ENCODE results near the gene PDE7B. TPM values are rescaled to one million over a fixed set of nuclear protein-coding genes. Genes with fewer than 3 reads are reported as not detected.
A peak's percentile ranks its signal among the peaks of the same experiment; 100 is the strongest.

The PDE7B gene
- total RNA-seq, 1 donor from 2014 or later = 0.53 TPM

DNA sequence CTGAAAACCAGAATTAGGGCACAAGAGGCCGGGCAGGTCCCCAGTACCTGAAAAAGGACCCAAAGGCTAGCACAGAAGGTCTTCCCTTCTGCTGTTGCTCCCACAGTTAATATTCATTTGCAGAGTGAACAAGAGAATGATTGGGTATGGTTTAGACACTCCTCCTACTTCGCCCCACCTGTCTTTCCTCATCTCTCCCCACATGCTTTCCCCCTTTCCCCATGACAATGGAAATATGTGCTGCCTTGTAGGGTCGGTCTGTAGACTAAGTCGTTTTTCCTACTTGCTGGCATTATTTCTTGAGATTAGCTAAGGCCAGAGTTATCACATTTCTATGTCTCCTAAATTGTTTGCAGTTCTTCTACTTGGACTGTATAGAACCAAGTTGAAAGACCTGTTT is 181.9 kb downstream of the PDE7B start:
- Histone ChIP-seq H3K27me3 (ENCODE audit: control insufficient read depth, insufficient read depth, low read length) (no peaks in the 10 kb centered on the region), H3K4me3 (ENCODE audit: low read depth, low read length) (no peak overlapping the region), H3K36me3 (ENCODE audit: control insufficient read depth, insufficient read depth, low read length) (no peaks in the 10 kb centered on the region)
- FAIRE-seq (no peak), DNase-seq (ENCODE audit: low read depth) (no peak)
- TF ChIP-seq, protein P1, sequence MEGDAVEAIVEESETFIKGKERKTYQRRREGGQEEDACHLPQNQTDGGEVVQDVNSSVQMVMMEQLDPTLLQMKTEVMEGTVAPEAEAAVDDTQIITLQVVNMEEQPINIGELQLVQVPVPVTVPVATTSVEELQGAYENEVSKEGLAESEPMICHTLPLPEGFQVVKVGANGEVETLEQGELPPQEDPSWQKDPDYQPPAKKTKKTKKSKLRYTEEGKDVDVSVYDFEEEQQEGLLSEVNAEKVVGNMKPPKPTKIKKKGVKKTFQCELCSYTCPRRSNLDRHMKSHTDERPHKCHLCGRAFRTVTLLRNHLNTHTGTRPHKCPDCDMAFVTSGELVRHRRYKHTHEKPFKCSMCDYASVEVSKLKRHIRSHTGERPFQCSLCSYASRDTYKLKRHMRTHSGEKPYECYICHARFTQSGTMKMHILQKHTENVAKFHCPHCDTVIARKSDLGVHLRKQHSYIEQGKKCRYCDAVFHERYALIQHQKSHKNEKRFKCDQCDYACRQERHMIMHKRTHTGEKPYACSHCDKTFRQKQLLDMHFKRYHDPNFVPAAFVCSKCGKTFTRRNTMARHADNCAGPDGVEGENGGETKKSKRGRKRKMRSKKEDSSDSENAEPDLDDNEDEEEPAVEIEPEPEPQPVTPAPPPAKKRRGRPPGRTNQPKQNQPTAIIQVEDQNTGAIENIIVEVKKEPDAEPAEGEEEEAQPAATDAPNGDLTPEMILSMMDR (IDR thresholded peaks at IDR 0.05; ENCODE audit: insufficient read depth, low read length, severe bottlenecking) = no peak

DNA sequence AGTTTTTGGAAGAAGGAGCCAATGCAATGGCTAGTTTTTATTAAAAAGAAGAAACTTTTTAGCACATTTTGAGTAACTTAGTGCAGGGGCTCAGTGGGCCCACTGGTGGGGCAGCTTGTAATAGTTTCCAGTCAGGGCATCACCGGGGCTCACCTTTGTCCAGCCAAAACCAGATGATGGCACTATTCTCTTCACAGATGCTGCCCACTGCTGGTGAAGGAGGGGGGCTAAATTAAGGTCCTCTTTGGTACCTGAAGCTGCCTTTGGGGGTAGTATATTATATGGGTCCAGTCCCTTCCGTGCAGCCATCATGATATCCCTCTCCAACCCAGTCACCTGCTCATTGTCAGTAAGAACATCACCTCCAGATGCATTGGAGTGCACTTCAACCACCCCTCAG is 182.9 kb downstream of the PDE7B start:
- no peaks in the 10 kb centered on the region for H3K36me3 ChIP-seq (ENCODE audit: control insufficient read depth, insufficient read depth, low read length)
- FAIRE-seq (no peak), DNase-seq (ENCODE audit: low read depth) (no peak)

DNA sequence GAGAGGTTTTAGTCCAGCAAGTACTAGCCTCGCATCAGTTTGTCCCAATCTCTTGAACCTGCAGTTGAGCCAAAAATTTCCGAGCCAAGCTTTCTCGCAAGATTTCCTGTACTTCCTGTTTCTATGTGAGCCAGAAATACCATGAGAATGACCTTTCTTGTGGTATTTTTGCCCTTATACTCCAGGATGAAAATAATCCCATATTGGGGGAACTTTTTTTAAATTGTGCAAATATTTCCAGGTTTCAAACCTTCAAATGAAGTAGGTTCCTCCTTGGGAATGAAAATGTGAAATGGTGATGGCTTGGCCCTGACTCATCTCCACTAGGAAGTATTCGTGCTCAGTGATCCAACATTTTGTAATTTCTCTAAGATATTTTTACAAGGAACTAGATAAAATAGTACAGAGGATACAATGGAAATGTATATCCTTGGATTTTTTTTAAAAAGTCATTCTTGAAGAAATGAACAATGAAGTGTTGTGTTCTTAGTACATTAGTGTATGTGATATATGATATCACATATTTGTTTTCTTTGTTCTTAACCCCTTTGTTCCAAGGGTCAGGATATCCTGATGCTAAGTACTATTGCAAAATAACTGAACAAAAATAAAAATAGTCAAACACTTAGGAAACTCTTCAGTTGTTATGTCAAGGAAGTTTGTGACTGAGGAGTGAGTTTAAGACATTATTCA is 184.0 kb downstream of the PDE7B start:
- H3K36me3 ChIP-seq (ENCODE audit: control insufficient read depth, insufficient read depth, low read length) = no peaks in the 10 kb centered on the region
- no peaks in the 10 kb centered on the region for H3K27me3 ChIP-seq (ENCODE audit: control insufficient read depth, insufficient read depth, low read length)
- H3K4me3 ChIP-seq (ENCODE audit: low read depth, low read length) = no peak overlapping the region
- TF ChIP-seq, protein P1 (IDR thresholded peaks at IDR 0.05; ENCODE audit: insufficient read depth, low read length, severe bottlenecking) = no peak
- DNase-seq (ENCODE audit: low read depth) (peak; percentile 52), FAIRE-seq (no peak)

More for the DNA sequence above, 182.9 kb downstream of the PDE7B start:
- Histone ChIP-seq H3K4me3 (ENCODE audit: low read depth, low read length) (no peak overlapping the region), H3K27me3 (ENCODE audit: control insufficient read depth, insufficient read depth, low read length) (no peaks in the 10 kb centered on the region)
- TF ChIP-seq, protein P1 (IDR thresholded peaks at IDR 0.05; ENCODE audit: insufficient read depth, low read length, severe bottlenecking) = no peak

DNA sequence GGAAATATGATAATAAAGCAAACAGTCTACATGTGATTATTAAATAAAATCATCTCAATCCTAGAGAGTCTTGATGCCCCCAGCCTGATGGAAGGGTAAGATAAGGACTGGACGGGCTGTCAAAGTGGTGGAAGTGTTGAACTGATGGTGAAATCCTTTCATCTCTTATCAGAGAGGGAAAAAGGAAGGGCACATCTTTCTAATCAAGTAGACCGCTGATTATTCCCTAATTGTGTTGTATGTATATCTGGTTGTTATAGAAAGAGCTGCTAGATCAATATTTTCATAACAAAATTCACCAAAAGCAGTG is 184.5 kb downstream of the PDE7B start:
- TF ChIP-seq, protein P1 (IDR thresholded peaks at IDR 0.05; ENCODE audit: insufficient read depth, low read length, severe bottlenecking) = no peak

DNA sequence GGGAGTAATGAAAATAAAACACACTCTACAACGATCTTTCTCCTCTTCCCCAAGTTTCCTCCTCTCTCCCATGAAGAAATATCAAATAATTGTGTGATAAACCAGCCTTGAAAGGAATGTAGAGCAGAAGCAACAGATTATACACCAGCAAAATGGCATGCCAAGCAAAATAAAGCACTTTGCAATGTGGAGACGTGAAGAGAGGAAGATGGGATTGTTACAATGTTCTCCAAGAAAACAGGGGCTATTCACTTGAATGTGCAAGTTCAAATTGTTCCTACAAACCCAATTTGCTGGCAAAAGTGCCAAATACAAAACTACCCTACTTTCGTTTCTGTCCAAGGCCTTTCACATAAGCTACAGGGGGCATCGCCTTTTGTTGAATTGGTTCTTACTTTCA is 185.1 kb downstream of the PDE7B start:
- no peak for FAIRE-seq
- no peaks in the 10 kb centered on the region for H3K27me3 ChIP-seq (ENCODE audit: control insufficient read depth, insufficient read depth, low read length)
- TF ChIP-seq, protein P1 (IDR thresholded peaks at IDR 0.05; ENCODE audit: insufficient read depth, low read length, severe bottlenecking) = no peak
- H3K4me3 ChIP-seq (ENCODE audit: low read depth, low read length) = no peak overlapping the region
- DNase-seq (ENCODE audit: low read depth) = no peak
- H3K36me3 ChIP-seq (ENCODE audit: control insufficient read depth, insufficient read depth, low read length) = no peaks in the 10 kb centered on the region

More for the DNA sequence above, 184.5 kb downstream of the PDE7B start:
- Histone ChIP-seq H3K36me3 (ENCODE audit: control insufficient read depth, insufficient read depth, low read length) (no peaks in the 10 kb centered on the region), H3K27me3 (ENCODE audit: control insufficient read depth, insufficient read depth, low read length) (no peaks in the 10 kb centered on the region), H3K4me3 (ENCODE audit: low read depth, low read length) (no peak overlapping the region)
- no peak for FAIRE-seq
- no peak for DNase-seq (ENCODE audit: low read depth)
